ENCODE measurements around the gene RASD2.

RASD2 gene

DNA sequence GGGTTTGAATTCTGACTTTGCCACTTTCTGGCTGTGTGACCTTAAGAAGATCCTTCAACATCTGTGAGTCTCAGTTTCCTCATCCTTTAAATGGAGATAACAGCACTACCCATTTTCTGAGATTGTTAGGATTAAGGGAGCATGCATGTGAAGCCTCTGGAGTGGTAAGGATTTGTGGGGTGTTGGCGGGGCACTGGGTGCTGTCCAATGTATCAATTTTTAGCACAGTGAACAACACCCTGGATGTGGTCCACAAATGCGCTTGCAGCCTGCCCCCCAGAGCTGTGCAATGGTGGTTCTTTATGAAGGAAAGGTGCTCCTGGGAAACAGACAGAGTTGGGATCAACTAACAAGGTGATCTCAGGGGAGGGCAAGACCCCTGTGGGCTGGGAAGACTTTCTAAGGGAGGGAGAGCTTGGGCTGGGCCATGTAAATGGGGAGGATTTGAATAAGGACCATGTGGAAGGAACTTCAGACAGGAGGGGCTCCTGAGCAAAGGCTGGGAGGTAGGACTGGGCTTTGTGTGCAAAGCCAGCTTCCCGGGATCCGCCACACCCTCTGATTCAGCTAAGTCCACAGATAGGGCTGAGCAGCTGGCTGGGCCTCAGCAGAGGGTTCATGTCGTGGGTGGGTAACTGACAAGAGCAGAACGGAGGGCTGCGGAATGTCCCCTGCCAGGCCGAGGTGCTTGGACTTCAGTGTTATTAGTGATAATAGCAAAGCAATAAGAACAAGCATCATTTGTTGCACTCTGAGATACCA, 22.7 kb upstream of the RASD2 start:
- DNase-seq (ENCODE audit: extremely low read depth in 1 of 2, low read depth in 1 of 2): no peak

GRCh38 chr22:35518811-35519210, 21.8 kb upstream of the RASD2 start:
- no peak for DNase-seq (ENCODE audit: extremely low read depth in 1 of 2, low read depth in 1 of 2)

GRCh38 chr22:35519306-35520000, 21.2 kb upstream of the RASD2 start:
- DNase-seq (ENCODE audit: extremely low read depth in 1 of 2, low read depth in 1 of 2): no peak

- no peak for DNase-seq (ENCODE audit: extremely low read depth in 1 of 2, low read depth in 1 of 2)
Observed at GRCh38 chr22:35521358-35522224, 19.0 kb upstream of the RASD2 start.

GRCh38 chr22:35522225-35523149, 18.1 kb upstream of the RASD2 start:
- no peak for DNase-seq (ENCODE audit: extremely low read depth in 1 of 2, low read depth in 1 of 2)

- no peak for DNase-seq (ENCODE audit: extremely low read depth in 1 of 2, low read depth in 1 of 2)
Observed at GRCh38 chr22:35523167-35523947, 17.3 kb upstream of the RASD2 start.

GRCh38 chr22:35524966-35525686, 15.5 kb upstream of the RASD2 start:
- DNase-seq (ENCODE audit: extremely low read depth in 1 of 2, low read depth in 1 of 2): no peak

- no peak for DNase-seq (ENCODE audit: extremely low read depth in 1 of 2, low read depth in 1 of 2)
Observed at GRCh38 chr22:35525687-35526332, 14.8 kb upstream of the RASD2 start.

- no peak for DNase-seq (ENCODE audit: extremely low read depth in 1 of 2, low read depth in 1 of 2)
Observed at GRCh38 chr22:35526333-35526979, 14.2 kb upstream of the RASD2 start.

DNA sequence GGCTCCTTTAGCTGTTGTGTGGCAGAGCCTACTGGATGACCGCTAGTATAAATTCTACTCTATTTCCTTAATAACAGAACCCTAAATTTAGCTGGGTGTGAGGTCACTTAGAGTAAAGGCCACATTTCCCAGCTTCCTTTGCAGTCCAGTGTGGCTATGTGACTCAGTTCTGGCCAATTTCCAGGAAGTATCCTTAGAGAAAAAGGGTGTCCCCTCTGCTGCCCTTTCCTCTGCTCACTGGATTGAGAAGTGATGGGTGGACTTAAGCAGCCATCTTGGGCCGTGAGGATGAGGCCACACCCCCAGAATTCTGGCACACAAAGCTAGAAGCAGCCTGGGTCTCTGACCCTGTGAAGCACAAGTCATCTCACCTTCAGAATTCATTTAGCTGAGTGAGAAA, 11.7 kb upstream of the RASD2 start:
- DNase-seq (ENCODE audit: extremely low read depth in 1 of 2, low read depth in 1 of 2): no peak

DNA sequence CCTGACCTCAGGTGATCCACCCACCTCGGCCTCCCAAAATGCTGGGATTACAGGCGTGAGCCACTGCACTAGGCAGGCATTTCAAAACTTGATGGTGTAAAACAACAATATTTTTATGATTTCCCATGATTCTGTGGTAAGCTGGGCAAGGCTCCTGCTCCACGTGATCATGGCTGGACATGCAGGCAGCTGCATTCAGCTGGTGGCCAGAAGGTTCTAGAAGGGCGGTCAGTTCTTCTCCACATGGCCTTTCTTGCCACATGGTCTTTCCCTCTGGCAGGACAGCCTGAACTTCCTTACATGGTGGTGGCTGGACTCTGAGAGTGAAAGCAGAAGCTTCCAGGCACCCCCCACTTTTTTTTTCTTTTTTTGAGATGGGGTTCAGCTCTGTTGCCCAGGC, 9.9 kb upstream of the RASD2 start:
- no peak for DNase-seq (ENCODE audit: extremely low read depth in 1 of 2, low read depth in 1 of 2)

GRCh38 chr22:35531202-35531601, 9.4 kb upstream of the RASD2 start:
- DNase-seq (ENCODE audit: extremely low read depth in 1 of 2, low read depth in 1 of 2): no peak

GRCh38 chr22:35531676-35532075, 9.0 kb upstream of the RASD2 start:
- DNase-seq (ENCODE audit: extremely low read depth in 1 of 2, low read depth in 1 of 2): no peak

GRCh38 chr22:35533365-35534029, 7.1 kb upstream of the RASD2 start:
- DNase-seq (ENCODE audit: extremely low read depth in 1 of 2, low read depth in 1 of 2): no peak

- no peak for DNase-seq (ENCODE audit: extremely low read depth in 1 of 2, low read depth in 1 of 2)
Observed at GRCh38 chr22:35534091-35534490, 6.5 kb upstream of the RASD2 start.

- DNase-seq (ENCODE audit: extremely low read depth in 1 of 2, low read depth in 1 of 2): no peak
Observed at GRCh38 chr22:35537232-35537631, 3.4 kb upstream of the RASD2 start.

DNA sequence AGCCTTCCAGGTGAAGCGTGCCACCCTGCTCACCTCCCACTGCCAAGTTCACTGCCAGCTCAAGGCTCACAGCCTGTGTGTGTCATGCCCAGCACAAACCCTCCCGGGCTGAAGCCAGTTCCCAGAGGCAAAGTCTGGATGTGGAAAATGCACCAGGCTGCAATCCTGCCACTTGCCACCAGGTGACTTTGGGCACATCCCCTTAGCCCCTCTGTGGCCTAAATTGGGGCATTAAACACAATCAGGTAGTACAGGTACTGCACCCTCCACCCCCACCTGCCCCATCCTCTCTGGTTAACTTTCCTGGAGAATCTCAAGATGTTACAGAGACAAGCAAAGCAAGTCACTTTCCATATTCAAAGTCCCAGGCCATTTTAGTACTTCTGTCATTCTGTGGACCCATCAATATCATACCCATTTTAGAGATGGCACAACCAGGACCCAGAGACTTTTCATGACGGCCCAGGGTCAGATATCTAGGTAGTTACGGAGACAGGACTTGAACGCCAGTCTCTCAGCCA, 1.8 kb upstream of the RASD2 start:
- DNase-seq (ENCODE audit: extremely low read depth in 1 of 2, low read depth in 1 of 2): peak in 1 of 2 donors; percentile 14
